Liver (tissue), 9 donors: ENCODE data around the gene GLIPR2. TPM values are rescaled to one million over a fixed set of nuclear protein-coding genes. Genes with fewer than 3 reads are reported as not detected.

Source experiments
- DNase-seq: peaks from one replicate; pipeline ENCODE4 v3.0.0-alpha.2; 2017; ENCODE audit warnings: low spot score
- H3K27ac ChIP-seq, 2 donors: one replicate each; pipeline ENCODE4 v1.7.0; 2013; ENCODE audit warnings: inconsistent platforms in 2 of 2, low read length in 2 of 2, control low read depth in 1 of 2, low read depth in 1 of 2, mild to moderate bottlenecking in 1 of 2
- H3K27me3 ChIP-seq, 4 donors: one replicate each; pipeline versions ENCODE4 v1.6.1 to v1.7.0; 2013; ENCODE audit warnings: low read length in 3 of 4, inconsistent platforms in 1 of 4, mild to moderate bottlenecking in 1 of 4, moderate library complexity in 1 of 4; ENCODE audit not compliant: control insufficient read depth in 4 of 4, insufficient read depth in 4 of 4
- H3K36me3 ChIP-seq, 4 donors: one replicate each; pipeline versions ENCODE4 v1.6.1 to v1.7.0; 2013; ENCODE audit warnings: low read length in 3 of 4, mild to moderate bottlenecking in 3 of 4, low read depth in 1 of 4, moderate library complexity in 1 of 4; ENCODE audit not compliant: control insufficient read depth in 4 of 4, insufficient read depth in 3 of 4
- H3K4me1 ChIP-seq, 4 donors: one replicate each; pipeline versions ENCODE4 v1.6.1 to v1.7.0; 2013; ENCODE audit warnings: low read length in 3 of 4, mild to moderate bottlenecking in 3 of 4, moderate library complexity in 1 of 4; ENCODE audit not compliant: control insufficient read depth in 4 of 4, insufficient read depth in 4 of 4
- H3K4me3 ChIP-seq, 3 donors: one replicate each; pipeline versions ENCODE4 v1.6.1 to v1.7.0; 2013; ENCODE audit warnings: low read length in 3 of 3, control low read depth in 1 of 3, low read depth in 1 of 3, mild to moderate bottlenecking in 1 of 3
- H3K9ac ChIP-seq, 2 donors: one replicate each; pipeline ENCODE4 v1.7.0; 2013; ENCODE audit warnings: low read length in 2 of 2, mild to moderate bottlenecking in 2 of 2, moderate library complexity in 2 of 2, control low read depth in 1 of 2, low read depth in 1 of 2
- H3K9me3 ChIP-seq, 4 donors: one replicate each; pipeline versions ENCODE4 v1.6.1 to v1.7.0; 2013; ENCODE audit warnings: low read length in 3 of 4; ENCODE audit not compliant: control insufficient read depth in 4 of 4
- EGR1 ChIP-seq, 2 donors: IDR thresholded peaks; 2 replicates each; pipeline ENCODE4 v1.6.1; 2016 to 2018; ENCODE audit warnings: antibody characterized with exemption in 2 of 2, low read depth in 2 of 2
- FOXA1 ChIP-seq: IDR thresholded peaks from 2 replicates; pipeline ENCODE4 v1.6.1; 2016; ENCODE audit warnings: antibody characterized with exemption
- FOXA2 ChIP-seq: IDR thresholded peaks from 2 replicates; pipeline ENCODE4 v1.6.1; 2016; ENCODE audit warnings: antibody characterized with exemption
- GABPA ChIP-seq, 2 donors: IDR thresholded peaks in 1 of 2; conservative IDR thresholded peaks in 1 of 2; 2 replicates each; pipeline ENCODE4 v1.6.1; 2016; ENCODE audit warnings: antibody characterized with exemption in 2 of 2, mild to moderate bottlenecking in 1 of 2, moderate library complexity in 1 of 2
- HNF4A ChIP-seq, 2 donors: conservative IDR thresholded peaks; 2 replicates each; pipeline ENCODE4 v1.6.1; 2016; ENCODE audit warnings: antibody characterized with exemption in 2 of 2, mild to moderate bottlenecking in 2 of 2
- HNF4G ChIP-seq: IDR thresholded peaks from 2 replicates; pipeline ENCODE4 v1.6.1; 2016; ENCODE audit warnings: antibody characterized with exemption
- NR2F2 ChIP-seq: IDR thresholded peaks from 2 replicates; pipeline ENCODE4 v1.6.1; 2016; ENCODE audit warnings: antibody characterized with exemption
- RAD21 ChIP-seq, 2 donors: IDR thresholded peaks; 2 replicates each; pipeline ENCODE4 v1.6.1; 2016; ENCODE audit warnings: antibody characterized with exemption in 2 of 2, mild to moderate bottlenecking in 2 of 2
- SP1 ChIP-seq: IDR thresholded peaks from 2 replicates; pipeline ENCODE4 v1.6.1; 2018; ENCODE audit warnings: antibody characterized with exemption, mild to moderate bottlenecking
- TAF1 ChIP-seq: conservative IDR thresholded peaks from 2 replicates; pipeline ENCODE4 v1.6.1; 2016; ENCODE audit warnings: antibody characterized with exemption, mild to moderate bottlenecking
- YY1 ChIP-seq: IDR thresholded peaks from 2 replicates; pipeline ENCODE4 v1.6.1; 2016; ENCODE audit warnings: antibody characterized with exemption, mild to moderate bottlenecking
- WGBS: extraction: QIAGEN DNeasy Blood & Tissue Kit; methylation state at CpG from one replicate; pipeline ENCODE4 v1.1.7; 2013; 5-methylcytosine and 5-hydroxymethylcytosine counted together
- polyA plus RNA-seq, 2 donors: library from polyadenylated mRNA; stranded (reverse) in 1 of 2; unstranded in 1 of 2; fragments of 200-250 nt in 1 of 2; fragments of >200 nt in 1 of 2; fragmentation: Nextera tagmentation in 1 of 2; extraction: Ambion mirVana in 1 of 2; gene quantifications; one replicate each; pipeline versions ENCODE4 v1.2.1 to v1.2.3, GENCODE V29; 2013 to 2015
- total RNA-seq, 2 donors: library from RNA; depleted of rRNA; stranded (reverse); fragments of >200 nt; gene quantifications; one replicate each; pipeline ENCODE4 v1.2.3, GENCODE V29; 2014
- TF ChIP-seq, protein P1 (sequence below): fragments of 150-350 bp; IDR thresholded peaks from 2 replicates; pipeline ENCODE4 v1.5.1; 2017; ENCODE audit warnings: improper control_type of control experiment, low read depth, low read length; ENCODE audit not compliant: missing input control
- TF ChIP-seq, protein P2 (sequence below): IDR thresholded peaks from 2 replicates; pipeline ENCODE4 v1.6.1; 2016; ENCODE audit warnings: antibody characterized with exemption
- TF ChIP-seq, protein P3 (sequence below): IDR thresholded peaks from 2 replicates; pipeline ENCODE4 v1.6.1; 2016; ENCODE audit warnings: antibody characterized with exemption
- TF ChIP-seq, protein P4 (sequence below): IDR thresholded peaks from 2 replicates; pipeline ENCODE4 v1.6.1; 2016; ENCODE audit warnings: antibody characterized with exemption, mild to moderate bottlenecking
- TF ChIP-seq, protein P5 (sequence below): IDR thresholded peaks from 2 replicates; pipeline ENCODE4 v1.6.1; 2016; ENCODE audit warnings: antibody characterized with exemption
- donor health status: healthy.
- donor health status: healthy.
- donor health status: healthy.
- donor health status: healthy.
- donor health status: healthy.

GLIPR2 gene
- total and polyA plus RNA-seq, 4 donors, result 1.7 to 17.6 (median 2.9) TPM

DNA sequence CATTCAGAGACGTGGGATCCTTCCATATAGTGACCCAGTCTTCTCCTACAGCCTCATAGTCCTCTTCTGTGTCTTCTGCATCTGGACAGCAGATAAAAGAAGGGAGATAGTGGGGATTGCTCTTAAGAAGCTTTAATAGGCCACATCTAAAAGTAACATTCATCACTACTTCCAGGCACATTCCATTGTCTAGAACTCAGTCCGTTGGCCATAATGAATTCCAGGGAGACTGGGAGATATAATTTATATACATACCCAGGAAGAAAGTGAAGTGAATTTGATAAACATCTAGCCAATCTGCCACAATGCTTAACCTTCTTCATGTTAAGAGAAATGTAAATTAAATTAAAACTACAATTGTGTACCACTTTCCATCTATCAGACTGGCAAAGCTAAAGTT is 22.5 kb upstream of the GLIPR2 start:
- no peaks in the 10 kb centered on the region for H3K9me3 ChIP-seq
- WGBS, result 94% methylated on average over 2 of the region's 2 CpGs
- no peak overlapping the region for H3K27ac ChIP-seq
- H3K9ac ChIP-seq, result no peak overlapping the region
- H3K4me3 ChIP-seq, result no peak overlapping the region
- no peak for DNase-seq
- no peaks in the 10 kb centered on the region for H3K27me3 ChIP-seq
- TF ChIP-seq GABPA (IDR thresholded peaks at IDR 0.05 in 1 of 2, conservative IDR thresholded peaks at IDR 0.05 in 1 of 2) (no peak), EGR1 (IDR thresholded peaks at IDR 0.05; ENCODE audit: low read depth in 2 of 2) (no peak), HNF4G (no peak), FOXA2 (no peak), RAD21 (IDR thresholded peaks at IDR 0.05) (no peak), HNF4A (conservative IDR thresholded peaks at IDR 0.05) (no peak), NR2F2 (no peak), FOXA1 (no peak), SP1 (no peak)
- TF ChIP-seq, protein P1, sequence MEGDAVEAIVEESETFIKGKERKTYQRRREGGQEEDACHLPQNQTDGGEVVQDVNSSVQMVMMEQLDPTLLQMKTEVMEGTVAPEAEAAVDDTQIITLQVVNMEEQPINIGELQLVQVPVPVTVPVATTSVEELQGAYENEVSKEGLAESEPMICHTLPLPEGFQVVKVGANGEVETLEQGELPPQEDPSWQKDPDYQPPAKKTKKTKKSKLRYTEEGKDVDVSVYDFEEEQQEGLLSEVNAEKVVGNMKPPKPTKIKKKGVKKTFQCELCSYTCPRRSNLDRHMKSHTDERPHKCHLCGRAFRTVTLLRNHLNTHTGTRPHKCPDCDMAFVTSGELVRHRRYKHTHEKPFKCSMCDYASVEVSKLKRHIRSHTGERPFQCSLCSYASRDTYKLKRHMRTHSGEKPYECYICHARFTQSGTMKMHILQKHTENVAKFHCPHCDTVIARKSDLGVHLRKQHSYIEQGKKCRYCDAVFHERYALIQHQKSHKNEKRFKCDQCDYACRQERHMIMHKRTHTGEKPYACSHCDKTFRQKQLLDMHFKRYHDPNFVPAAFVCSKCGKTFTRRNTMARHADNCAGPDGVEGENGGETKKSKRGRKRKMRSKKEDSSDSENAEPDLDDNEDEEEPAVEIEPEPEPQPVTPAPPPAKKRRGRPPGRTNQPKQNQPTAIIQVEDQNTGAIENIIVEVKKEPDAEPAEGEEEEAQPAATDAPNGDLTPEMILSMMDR, result no peak
- TF ChIP-seq, protein P2, sequence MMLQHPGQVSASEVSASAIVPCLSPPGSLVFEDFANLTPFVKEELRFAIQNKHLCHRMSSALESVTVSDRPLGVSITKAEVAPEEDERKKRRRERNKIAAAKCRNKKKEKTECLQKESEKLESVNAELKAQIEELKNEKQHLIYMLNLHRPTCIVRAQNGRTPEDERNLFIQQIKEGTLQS, result no peak
- TF ChIP-seq, protein P3, sequence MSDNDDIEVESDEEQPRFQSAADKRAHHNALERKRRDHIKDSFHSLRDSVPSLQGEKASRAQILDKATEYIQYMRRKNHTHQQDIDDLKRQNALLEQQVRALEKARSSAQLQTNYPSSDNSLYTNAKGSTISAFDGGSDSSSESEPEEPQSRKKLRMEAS, result no peak
- TF ChIP-seq, protein P4, sequence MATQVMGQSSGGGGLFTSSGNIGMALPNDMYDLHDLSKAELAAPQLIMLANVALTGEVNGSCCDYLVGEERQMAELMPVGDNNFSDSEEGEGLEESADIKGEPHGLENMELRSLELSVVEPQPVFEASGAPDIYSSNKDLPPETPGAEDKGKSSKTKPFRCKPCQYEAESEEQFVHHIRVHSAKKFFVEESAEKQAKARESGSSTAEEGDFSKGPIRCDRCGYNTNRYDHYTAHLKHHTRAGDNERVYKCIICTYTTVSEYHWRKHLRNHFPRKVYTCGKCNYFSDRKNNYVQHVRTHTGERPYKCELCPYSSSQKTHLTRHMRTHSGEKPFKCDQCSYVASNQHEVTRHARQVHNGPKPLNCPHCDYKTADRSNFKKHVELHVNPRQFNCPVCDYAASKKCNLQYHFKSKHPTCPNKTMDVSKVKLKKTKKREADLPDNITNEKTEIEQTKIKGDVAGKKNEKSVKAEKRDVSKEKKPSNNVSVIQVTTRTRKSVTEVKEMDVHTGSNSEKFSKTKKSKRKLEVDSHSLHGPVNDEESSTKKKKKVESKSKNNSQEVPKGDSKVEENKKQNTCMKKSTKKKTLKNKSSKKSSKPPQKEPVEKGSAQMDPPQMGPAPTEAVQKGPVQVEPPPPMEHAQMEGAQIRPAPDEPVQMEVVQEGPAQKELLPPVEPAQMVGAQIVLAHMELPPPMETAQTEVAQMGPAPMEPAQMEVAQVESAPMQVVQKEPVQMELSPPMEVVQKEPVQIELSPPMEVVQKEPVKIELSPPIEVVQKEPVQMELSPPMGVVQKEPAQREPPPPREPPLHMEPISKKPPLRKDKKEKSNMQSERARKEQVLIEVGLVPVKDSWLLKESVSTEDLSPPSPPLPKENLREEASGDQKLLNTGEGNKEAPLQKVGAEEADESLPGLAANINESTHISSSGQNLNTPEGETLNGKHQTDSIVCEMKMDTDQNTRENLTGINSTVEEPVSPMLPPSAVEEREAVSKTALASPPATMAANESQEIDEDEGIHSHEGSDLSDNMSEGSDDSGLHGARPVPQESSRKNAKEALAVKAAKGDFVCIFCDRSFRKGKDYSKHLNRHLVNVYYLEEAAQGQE, result no peak
- TF ChIP-seq, protein P5, sequence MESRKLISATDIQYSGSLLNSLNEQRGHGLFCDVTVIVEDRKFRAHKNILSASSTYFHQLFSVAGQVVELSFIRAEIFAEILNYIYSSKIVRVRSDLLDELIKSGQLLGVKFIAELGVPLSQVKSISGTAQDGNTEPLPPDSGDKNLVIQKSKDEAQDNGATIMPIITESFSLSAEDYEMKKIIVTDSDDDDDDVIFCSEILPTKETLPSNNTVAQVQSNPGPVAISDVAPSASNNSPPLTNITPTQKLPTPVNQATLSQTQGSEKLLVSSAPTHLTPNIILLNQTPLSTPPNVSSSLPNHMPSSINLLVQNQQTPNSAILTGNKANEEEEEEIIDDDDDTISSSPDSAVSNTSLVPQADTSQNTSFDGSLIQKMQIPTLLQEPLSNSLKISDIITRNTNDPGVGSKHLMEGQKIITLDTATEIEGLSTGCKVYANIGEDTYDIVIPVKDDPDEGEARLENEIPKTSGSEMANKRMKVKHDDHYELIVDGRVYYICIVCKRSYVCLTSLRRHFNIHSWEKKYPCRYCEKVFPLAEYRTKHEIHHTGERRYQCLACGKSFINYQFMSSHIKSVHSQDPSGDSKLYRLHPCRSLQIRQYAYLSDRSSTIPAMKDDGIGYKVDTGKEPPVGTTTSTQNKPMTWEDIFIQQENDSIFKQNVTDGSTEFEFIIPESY, result no peak
- H3K4me1 ChIP-seq, result no peaks in the 10 kb centered on the region
- peaks cover 0 to 4% (median 0%) of the 10 kb centered on the region in 4 donors for H3K36me3 ChIP-seq

DNA sequence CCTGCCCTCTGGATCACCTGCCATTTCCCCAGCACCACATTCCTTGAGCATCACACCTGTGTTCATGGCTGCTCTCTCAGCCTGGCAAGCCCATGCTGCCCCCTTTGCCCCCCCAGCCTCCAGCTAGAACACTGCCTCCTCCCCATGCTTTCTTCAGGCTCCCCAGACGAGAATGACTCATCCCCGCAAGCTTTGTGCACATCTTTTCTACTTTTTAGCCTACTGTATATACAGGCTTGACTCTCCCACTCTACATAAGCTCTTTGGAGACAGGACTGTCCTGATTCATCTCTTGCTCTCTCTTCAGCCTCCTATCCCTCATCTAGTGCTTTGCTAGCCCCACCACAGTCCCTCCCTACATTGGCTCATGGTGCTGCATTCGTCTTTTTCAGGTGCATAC is 19.9 kb upstream of the GLIPR2 start:
- no peaks in the 10 kb centered on the region for H3K4me1 ChIP-seq
- H3K4me3 ChIP-seq, result no peak overlapping the region
- 74% methylated on average over 3 of the region's 3 CpGs for WGBS
- no peak for DNase-seq
- peaks cover 0 to 2% (median 0%) of the 10 kb centered on the region in 4 donors for H3K36me3 ChIP-seq
- no peak overlapping the region for H3K27ac ChIP-seq
- no peaks in the 10 kb centered on the region for H3K9me3 ChIP-seq
- H3K27me3 ChIP-seq, result no peaks in the 10 kb centered on the region
- H3K9ac ChIP-seq, result no peak overlapping the region
- TF ChIP-seq EGR1 (IDR thresholded peaks at IDR 0.05; ENCODE audit: low read depth in 2 of 2) (no peak), FOXA1 (no peak), GABPA (IDR thresholded peaks at IDR 0.05 in 1 of 2, conservative IDR thresholded peaks at IDR 0.05 in 1 of 2) (no peak), YY1 (no peak), FOXA2 (no peak), TAF1 (no peak)
- TF ChIP-seq, protein P3, result no peak
- TF ChIP-seq, protein P1, result no peak
- TF ChIP-seq, protein P2, result no peak
- TF ChIP-seq, protein P5, result no peak
